ENCODE measurements around the gene SIPA1. TPM values are rescaled to one million over a fixed set of nuclear protein-coding genes. Genes with fewer than 3 reads are reported as not detected.
A peak's percentile ranks its signal among the peaks of the same experiment; 100 is the strongest.

SIPA1 gene
- total RNA-seq, 1 experiment from 2014 or later, result 65.4 TPM

GRCh38 chr11:65613091-65613928 is 24.6 kb upstream of the SIPA1 start:
- ChIA-PET CTCF (interaction anchor here (0.6 to 16.2 kb wide), 9 partner anchors 12 to 73 kb away, joined by 3 to 311 read pairs (median 3); partner anchors contain the start of genes KCNK7, SIPA1 and ZNRD2), POLR2A (interaction anchor here (0.6 to 1.3 kb wide), 3 partner anchors 11 to 246 kb away, joined by 3 to 5 read pairs (median 3); no protein-coding TSS in a partner anchor)
- peaks cover 9% of the 10 kb centered on the region for H3K36me3 Mint-ChIP-seq
- H3K4me1 Mint-ChIP-seq, result peaks cover 21% of the 10 kb centered on the region
- H3K27ac Mint-ChIP-seq, result 0 out of 2 replicates have a peak overlapping the region, but pooled peaks have one; percentile 27
- no peaks in the 10 kb centered on the region; the same call in none of the 2 replicates for H3K27me3 Mint-ChIP-seq (ENCODE audit: low read depth)
- DNase-seq (ENCODE audit: low spot score) (no peak), ATAC-seq (no peak)
- no peaks in the 10 kb centered on the region for H3K9me3 Mint-ChIP-seq
- TF ChIP-seq JUN (CRISPR knock-in tag; IDR thresholded peaks at IDR 0.05), result no peak
- TF ChIP-seq CTCF (IDR thresholded peaks at IDR 0.05), result no peak
- peak overlapping the region; percentile 91 for H3K4me3 Mint-ChIP-seq

DNA sequence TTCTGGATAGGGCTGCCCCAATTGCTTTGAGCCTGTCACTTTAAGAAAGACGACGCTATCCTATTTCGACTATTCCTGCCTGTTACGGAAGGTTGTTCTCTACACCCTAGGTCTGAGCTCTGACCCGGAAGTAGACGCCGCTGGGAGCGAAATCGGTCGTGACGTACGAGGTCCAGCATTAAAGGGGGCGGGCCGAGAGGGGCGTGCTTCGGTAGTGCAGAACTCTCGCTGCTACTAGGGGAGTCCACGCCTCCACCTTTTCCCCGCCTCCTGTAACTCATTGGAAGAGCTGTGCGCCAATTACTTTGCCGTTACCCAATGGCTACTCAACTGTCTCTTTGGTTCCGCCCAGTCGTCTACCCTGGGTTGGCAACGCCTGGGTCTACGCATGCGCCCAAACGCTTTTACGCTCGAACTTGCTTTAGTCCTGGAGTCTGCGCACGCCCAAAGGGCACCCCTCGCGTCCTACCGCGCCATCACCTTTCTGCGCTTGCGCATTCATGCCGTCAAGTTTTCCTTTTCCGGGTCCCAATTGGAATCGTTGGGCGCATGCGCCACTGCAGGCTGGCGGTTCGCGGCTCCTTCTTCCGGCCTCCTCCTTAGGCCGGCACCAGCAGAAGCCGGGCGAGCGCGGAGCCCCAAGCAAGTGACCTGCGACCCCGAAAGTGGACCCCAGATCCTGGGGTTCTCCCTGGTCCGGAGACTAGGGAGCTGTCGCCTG is 22.5 kb upstream of the SIPA1 start, which contains the start of gene PCNX3:
Gene PCNX3, plus strand, starts transcription at position 548 of the 721 bp plus-strand sequence. CDS start 536 bp downstream, outside the sequence.
- Mint-ChIP-seq H3K27ac (peak within 1 kb of the TSS; percentile 98), H3K4me1 (peaks cover 21% of the 10 kb centered on the region), H3K9me3 (no peaks in the 10 kb centered on the region), H3K36me3 (peaks cover 11% of the 10 kb centered on the region), H3K27me3 (ENCODE audit: low read depth) (no peaks in the 10 kb centered on the region; the same call in 1 of the 2 replicates), H3K4me3 (peak within 1 kb of the TSS; percentile 94)
- peak; percentile 100 for DNase-seq (ENCODE audit: low spot score)
- ChIA-PET CTCF (interaction anchor here (0.6 to 16.2 kb wide), 19 partner anchors 8 to 498 kb away, joined by 3 to 311 read pairs (median 6); partner anchors contain the start of genes CCDC85B, FAM89B, FIBP and KCNK7), POLR2A (interaction anchor here (0.6 to 1.3 kb wide), 12 partner anchors 8 to 434 kb away, joined by 3 to 7 read pairs (median 4); partner anchors contain the start of genes EHBP1L1, MALAT1, RELA and SIPA1)
- peak; percentile 91 for ATAC-seq
- TF ChIP-seq, protein P1, sequence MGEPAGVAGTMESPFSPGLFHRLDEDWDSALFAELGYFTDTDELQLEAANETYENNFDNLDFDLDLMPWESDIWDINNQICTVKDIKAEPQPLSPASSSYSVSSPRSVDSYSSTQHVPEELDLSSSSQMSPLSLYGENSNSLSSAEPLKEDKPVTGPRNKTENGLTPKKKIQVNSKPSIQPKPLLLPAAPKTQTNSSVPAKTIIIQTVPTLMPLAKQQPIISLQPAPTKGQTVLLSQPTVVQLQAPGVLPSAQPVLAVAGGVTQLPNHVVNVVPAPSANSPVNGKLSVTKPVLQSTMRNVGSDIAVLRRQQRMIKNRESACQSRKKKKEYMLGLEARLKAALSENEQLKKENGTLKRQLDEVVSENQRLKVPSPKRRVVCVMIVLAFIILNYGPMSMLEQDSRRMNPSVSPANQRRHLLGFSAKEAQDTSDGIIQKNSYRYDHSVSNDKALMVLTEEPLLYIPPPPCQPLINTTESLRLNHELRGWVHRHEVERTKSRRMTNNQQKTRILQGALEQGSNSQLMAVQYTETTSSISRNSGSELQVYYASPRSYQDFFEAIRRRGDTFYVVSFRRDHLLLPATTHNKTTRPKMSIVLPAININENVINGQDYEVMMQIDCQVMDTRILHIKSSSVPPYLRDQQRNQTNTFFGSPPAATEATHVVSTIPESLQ (CRISPR knock-in tag; IDR thresholded peaks at IDR 0.05), result no peak
- TF ChIP-seq, protein P2, sequence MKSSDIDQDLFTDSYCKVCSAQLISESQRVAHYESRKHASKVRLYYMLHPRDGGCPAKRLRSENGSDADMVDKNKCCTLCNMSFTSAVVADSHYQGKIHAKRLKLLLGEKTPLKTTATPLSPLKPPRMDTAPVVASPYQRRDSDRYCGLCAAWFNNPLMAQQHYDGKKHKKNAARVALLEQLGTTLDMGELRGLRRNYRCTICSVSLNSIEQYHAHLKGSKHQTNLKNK (CRISPR knock-in tag; IDR thresholded peaks at IDR 0.05), result no peak
- TF ChIP-seq NR3C1 (CRISPR knock-in tag; conservative IDR thresholded peaks at IDR 0.05; ENCODE audit: low read depth) (no peak), HMGA2 (CRISPR knock-in tag; IDR thresholded peaks at IDR 0.05) (no peak), GABPB1 (CRISPR knock-in tag; IDR thresholded peaks at IDR 0.05) (peak; percentile 89), ZNF263 (CRISPR knock-in tag; IDR thresholded peaks at IDR 0.05; ENCODE audit: low read depth) (no peak), TCF7 (CRISPR knock-in tag; IDR thresholded peaks at IDR 0.05; ENCODE audit: low read depth) (no peak), ZNF416 (CRISPR knock-in tag; IDR thresholded peaks at IDR 0.05) (no peak), NR2C2 (CRISPR knock-in tag; IDR thresholded peaks at IDR 0.05) (peak; percentile 98), SOX15 (CRISPR knock-in tag; IDR thresholded peaks at IDR 0.05) (no peak), IRF1 (CRISPR knock-in tag; IDR thresholded peaks at IDR 0.05) (no peak), NFYB (CRISPR knock-in tag; conservative IDR thresholded peaks at IDR 0.05; ENCODE audit: low read depth) (peak; percentile 99), ESRRA (CRISPR knock-in tag; IDR thresholded peaks at IDR 0.05; ENCODE audit: borderline replicate concordance) (no peak), FOXK1 (CRISPR knock-in tag; IDR thresholded peaks at IDR 0.05) (peak; percentile 62), ATF1 (CRISPR knock-in tag; IDR thresholded peaks at IDR 0.05) (no peak), NFE2L1 (CRISPR knock-in tag; IDR thresholded peaks at IDR 0.05) (no peak), MAX (CRISPR knock-in tag; IDR thresholded peaks at IDR 0.05) (peak; percentile 39; the same call in 1 of the 2 replicates), ZNF121 (CRISPR knock-in tag; IDR thresholded peaks at IDR 0.05) (no peak), SMAD3 (CRISPR knock-in tag; IDR thresholded peaks at IDR 0.05; ENCODE audit: borderline replicate concordance) (no peak), JAZF1 (CRISPR knock-in tag; IDR thresholded peaks at IDR 0.05) (no peak), CREB1 (CRISPR knock-in tag; IDR thresholded peaks at IDR 0.05) (no peak)
- TF ChIP-seq, protein P3, sequence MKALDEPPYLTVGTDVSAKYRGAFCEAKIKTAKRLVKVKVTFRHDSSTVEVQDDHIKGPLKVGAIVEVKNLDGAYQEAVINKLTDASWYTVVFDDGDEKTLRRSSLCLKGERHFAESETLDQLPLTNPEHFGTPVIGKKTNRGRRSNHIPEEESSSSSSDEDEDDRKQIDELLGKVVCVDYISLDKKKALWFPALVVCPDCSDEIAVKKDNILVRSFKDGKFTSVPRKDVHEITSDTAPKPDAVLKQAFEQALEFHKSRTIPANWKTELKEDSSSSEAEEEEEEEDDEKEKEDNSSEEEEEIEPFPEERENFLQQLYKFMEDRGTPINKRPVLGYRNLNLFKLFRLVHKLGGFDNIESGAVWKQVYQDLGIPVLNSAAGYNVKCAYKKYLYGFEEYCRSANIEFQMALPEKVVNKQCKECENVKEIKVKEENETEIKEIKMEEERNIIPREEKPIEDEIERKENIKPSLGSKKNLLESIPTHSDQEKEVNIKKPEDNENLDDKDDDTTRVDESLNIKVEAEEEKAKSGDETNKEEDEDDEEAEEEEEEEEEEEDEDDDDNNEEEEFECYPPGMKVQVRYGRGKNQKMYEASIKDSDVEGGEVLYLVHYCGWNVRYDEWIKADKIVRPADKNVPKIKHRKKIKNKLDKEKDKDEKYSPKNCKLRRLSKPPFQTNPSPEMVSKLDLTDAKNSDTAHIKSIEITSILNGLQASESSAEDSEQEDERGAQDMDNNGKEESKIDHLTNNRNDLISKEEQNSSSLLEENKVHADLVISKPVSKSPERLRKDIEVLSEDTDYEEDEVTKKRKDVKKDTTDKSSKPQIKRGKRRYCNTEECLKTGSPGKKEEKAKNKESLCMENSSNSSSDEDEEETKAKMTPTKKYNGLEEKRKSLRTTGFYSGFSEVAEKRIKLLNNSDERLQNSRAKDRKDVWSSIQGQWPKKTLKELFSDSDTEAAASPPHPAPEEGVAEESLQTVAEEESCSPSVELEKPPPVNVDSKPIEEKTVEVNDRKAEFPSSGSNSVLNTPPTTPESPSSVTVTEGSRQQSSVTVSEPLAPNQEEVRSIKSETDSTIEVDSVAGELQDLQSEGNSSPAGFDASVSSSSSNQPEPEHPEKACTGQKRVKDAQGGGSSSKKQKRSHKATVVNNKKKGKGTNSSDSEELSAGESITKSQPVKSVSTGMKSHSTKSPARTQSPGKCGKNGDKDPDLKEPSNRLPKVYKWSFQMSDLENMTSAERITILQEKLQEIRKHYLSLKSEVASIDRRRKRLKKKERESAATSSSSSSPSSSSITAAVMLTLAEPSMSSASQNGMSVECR (CRISPR knock-in tag; IDR thresholded peaks at IDR 0.05; ENCODE audit: borderline replicate concordance), result no peak

Measured in WTC11 (cell line).